HepG2 (cell line): Measurements from ENCODE around the gene MAN2C1. TPM values are rescaled to one million over a fixed set of nuclear protein-coding genes. Genes with fewer than 3 reads are reported as not detected.

ENCODE experiments used
- ASH2L ChIP-seq: fragments of 300-600, 200-600 bp; sonication (generic); IDR thresholded peaks from 2 replicates; pipeline ENCODE4 v1.7.0; 2017; ENCODE audit warnings: low read depth, mild to moderate bottlenecking, moderate library complexity, mixed read lengths, low read length; ENCODE audit not compliant: insufficient read length
- CENPT ChIP-seq: sonication (generic); formaldehyde crosslinking; IDR thresholded peaks from 2 replicates; pipeline ENCODE4 v1.8.0; 2022; ENCODE audit warnings: low read depth, mild to moderate bottlenecking, moderate library complexity, missing genetic modification reagents
- HBP1 ChIP-seq: IDR thresholded peaks from 2 replicates; pipeline ENCODE4 v1.6.1; 2016; ENCODE audit warnings: low read depth, control low read depth
- IRF9 ChIP-seq: sonication (generic); formaldehyde crosslinking; IDR thresholded peaks from 2 replicates; pipeline ENCODE4 v1.8.0; 2022; ENCODE audit warnings: missing genetic modification reagents, mild to moderate bottlenecking, borderline replicate concordance
- KAT2B ChIP-seq: fragments of 150-350 bp; IDR thresholded peaks from 2 replicates; pipeline ENCODE4 v1.6.1; 2014; ENCODE audit warnings: low read depth, low read length, borderline replicate concordance
- MEF2D ChIP-seq: sonication (generic); formaldehyde crosslinking; IDR thresholded peaks from 2 replicates; pipeline ENCODE4 v1.5.1; 2020; ENCODE audit warnings: mild to moderate bottlenecking, missing genetic modification reagents
- MNT ChIP-seq: fragments of 450-650 bp; IDR thresholded peaks from 2 replicates; pipeline ENCODE4 v1.6.1; 2016
- NFIB ChIP-seq: sonication (generic); formaldehyde crosslinking; IDR thresholded peaks from 2 replicates; pipeline ENCODE4 v1.9.0; 2021; ENCODE audit warnings: missing genetic modification reagents, mild to moderate bottlenecking, borderline replicate concordance
- POLR2A ChIP-seq, 2 experiments: IDR thresholded peaks; 2 replicates each; pipeline ENCODE4 v1.6.1; 2011; ENCODE audit warnings: low read depth in 2 of 2, low read length in 2 of 2, mild to moderate bottlenecking in 1 of 2, moderate library complexity in 1 of 2; ENCODE audit not compliant: insufficient read depth in 1 of 2
- REXO4 ChIP-seq: sonication (generic); formaldehyde crosslinking; IDR thresholded peaks from 2 replicates; pipeline ENCODE4 v1.8.0; 2022; ENCODE audit warnings: missing genetic modification reagents, mild to moderate bottlenecking, borderline replicate concordance
- RFXAP ChIP-seq: sonication (generic); formaldehyde crosslinking; IDR thresholded peaks from 2 replicates; pipeline ENCODE4 v1.4.0; 2020; ENCODE audit warnings: missing genetic modification reagents, borderline replicate concordance
- SMARCE1 ChIP-seq: fragments of 450-650 bp; IDR thresholded peaks from 2 replicates; pipeline ENCODE4 v1.6.1; 2017; ENCODE audit warnings: borderline replicate concordance
- ZNF10 ChIP-seq: sonication (generic); formaldehyde crosslinking; IDR thresholded peaks from 2 replicates; pipeline ENCODE4 v1.4.0; 2020; ENCODE audit warnings: mild to moderate bottlenecking, low read depth, missing genetic modification reagents, borderline replicate concordance
- ZNF224 ChIP-seq: sonication (generic); formaldehyde crosslinking; IDR thresholded peaks from 2 replicates; pipeline ENCODE4 v1.5.0; 2020; ENCODE audit warnings: mild to moderate bottlenecking, missing genetic modification reagents
- ZNF335 ChIP-seq: sonication (generic); formaldehyde crosslinking; IDR thresholded peaks from 2 replicates; pipeline ENCODE4 v1.4.0; 2020; ENCODE audit warnings: missing genetic modification reagents
- ZNF484 ChIP-seq: sonication (generic); formaldehyde crosslinking; IDR thresholded peaks from 2 replicates; pipeline ENCODE4 v1.5.1; 2020; ENCODE audit warnings: mild to moderate bottlenecking, low read depth, missing genetic modification reagents, borderline replicate concordance
- ZNF563 ChIP-seq: sonication (generic); formaldehyde crosslinking; IDR thresholded peaks from 2 replicates; pipeline ENCODE4 v1.8.0; 2022; ENCODE audit warnings: mild to moderate bottlenecking, moderate library complexity, missing genetic modification reagents
- ZNF580 ChIP-seq: IDR thresholded peaks from 2 replicates; pipeline ENCODE4 v1.6.1; 2016; ENCODE audit warnings: low read depth, borderline replicate concordance
- ZNF598 ChIP-seq: sonication (generic); formaldehyde crosslinking; IDR thresholded peaks from 2 replicates; pipeline ENCODE4 v1.5.1; 2020; ENCODE audit warnings: mild to moderate bottlenecking, missing genetic modification reagents, borderline replicate concordance
- ZNF704 ChIP-seq: sonication (generic); formaldehyde crosslinking; IDR thresholded peaks from 2 replicates; pipeline ENCODE4 v1.8.1; 2023; ENCODE audit warnings: mild to moderate bottlenecking, inconsistent platforms, moderate library complexity, missing genetic modification reagents, borderline replicate concordance
- ZNF709 ChIP-seq: sonication (generic); formaldehyde crosslinking; IDR thresholded peaks from 2 replicates; pipeline ENCODE4 v1.5.0; 2020; ENCODE audit warnings: mild to moderate bottlenecking, missing genetic modification reagents
- ZNF761 ChIP-seq: sonication (generic); formaldehyde crosslinking; conservative IDR thresholded peaks from 2 replicates; pipeline ENCODE4 v1.4.0; 2020; ENCODE audit warnings: mild to moderate bottlenecking, missing genetic modification reagents
- ZNF781 ChIP-seq: sonication (generic); formaldehyde crosslinking; IDR thresholded peaks from 2 replicates; pipeline ENCODE4 v1.5.1; 2020; ENCODE audit warnings: borderline replicate concordance, mild to moderate bottlenecking, missing genetic modification reagents; ENCODE audit errors: not compliant biosample characterization
- ZNF839 ChIP-seq: sonication (generic); formaldehyde crosslinking; IDR thresholded peaks from 2 replicates; pipeline ENCODE4 v1.4.0; 2020; ENCODE audit warnings: missing genetic modification reagents, mild to moderate bottlenecking, borderline replicate concordance
- polyA plus RNA-seq, 8 experiments: library from polyadenylated mRNA; depleted of rRNA in 3 of 8; stranded (reverse) in 7 of 8; unstranded in 1 of 8; fragments of >200 nt; fragmentation: Illumina TruSeq in 4 of 8; extraction: Trizol in 4 of 8; gene quantifications; 2 replicates each; pipeline versions ENCODE4 v1.2.1 to v1.2.3, GENCODE V29; 2011 to 2016; ENCODE audit warnings: low read depth in 4 of 8, missing spikeins in 1 of 8, mixed read lengths in 1 of 8; ENCODE audit not compliant: insufficient read depth in 1 of 8
- total RNA-seq, 5 experiments: library from RNA; depleted of rRNA; stranded (reverse); fragments of >200 nt; fragmentation: Illumina TruSeq; extraction: Trizol; gene quantifications; 2 replicates each; pipeline ENCODE4 v1.2.3, GENCODE V29; 2016; ENCODE audit warnings: low read depth in 1 of 5

The MAN2C1 gene
- total and polyA plus RNA-seq, 2 of the 13 experiments (the other 11 are each of a cell fraction or from before 2014, with no cell fraction given), result 62.6 to 71.0 TPM

- TF ChIP-seq ZNF704 (CRISPR knock-in tag) (peak; percentile 68; the same call in 1 of the 2 replicates), ZNF580 (CRISPR knock-in tag) (peak; percentile 87; the same call in 1 of the 2 replicates), ZNF224 (CRISPR knock-in tag) (no peak), CENPT (0 out of 2 replicates have a peak, but pooled peaks have one; percentile 60), NFIB (CRISPR knock-in tag) (no peak), POLR2A (IDR thresholded peaks at IDR 0.05; ENCODE audit: insufficient read depth in 1 of 2, low read depth in 2 of 2, low read length in 2 of 2) (peak; percentile 40 to 61; a peak in 2 of 4 replicates), ZNF761 (CRISPR knock-in tag) (no peak; the same call in 1 of the 2 replicates), ZNF563 (CRISPR knock-in tag) (peak; percentile 62; the same call in 1 of the 2 replicates), ZNF484 (CRISPR knock-in tag) (no peak), ZNF781 (peak; percentile 64), MNT (0 out of 2 replicates have a peak, but pooled peaks have one; percentile 42), ZNF709 (CRISPR knock-in tag) (peak; percentile 81; the same call in 1 of the 2 replicates), SMARCE1 (no peak), RFXAP (peak; percentile 46; the same call in 1 of the 2 replicates), HBP1 (peak; percentile 92; the same call in 1 of the 2 replicates), ZNF335 (peak; percentile 89), ZNF10 (CRISPR knock-in tag) (no peak), KAT2B (no peak), ASH2L (no peak), ZNF839 (CRISPR knock-in tag) (no peak), IRF9 (CRISPR knock-in tag) (peak; percentile 75), ZNF598 (CRISPR knock-in tag) (no peak), MEF2D (0 out of 2 replicates have a peak, but pooled peaks have one; percentile 73), REXO4 (CRISPR knock-in tag) (0 out of 2 replicates have a peak, but pooled peaks have one; percentile 41)
These were observed 32.6 kb downstream of the MAN2C1 start, which contains the start of gene COMMD4 (continued) for GRCh38 chr15:75335705-75336355.
